ENCODE data around the gene TOR4A.
A peak's percentile ranks its signal among the peaks of the same experiment; 100 is the strongest.

Gene TOR4A

GRCh38 chr9:137313956-137314560 lies 36.5 kb downstream of the TOR4A start:
- Histone ChIP-seq H3K27me3 (replicated peaks) (no peaks in the 10 kb centered on the region), H3K4me3 (ENCODE audit: low read depth, low read length) (no peak overlapping the region), H3K27ac (no peak overlapping the region), H3K36me3 (replicated peaks) (no peaks in the 10 kb centered on the region)
- DNase-seq = no peak
- TF ChIP-seq CTCF (IDR thresholded peaks at IDR 0.05; ENCODE audit: low read depth, low read length, missing control alignments) = no peak
- in situ Hi-C loops (cut with HindIII; ENCODE audit: low pct_ligation_motif_present, low sequenced_read_pairs) = no loop called here

GRCh38 chr9:137314561-137315560 lies 37.3 kb downstream of the TOR4A start:
- TF ChIP-seq CTCF (IDR thresholded peaks at IDR 0.05; ENCODE audit: low read depth, low read length, missing control alignments) = no peak
- in situ Hi-C loops (cut with HindIII; ENCODE audit: low pct_ligation_motif_present, low sequenced_read_pairs) = no loop called here
- Histone ChIP-seq H3K36me3 (replicated peaks) (no peaks in the 10 kb centered on the region), H3K27ac (no peak overlapping the region), H3K4me3 (ENCODE audit: low read depth, low read length) (no peak overlapping the region), H3K27me3 (replicated peaks) (no peaks in the 10 kb centered on the region)
- DNase-seq = no peak

GRCh38 chr9:137315581-137316011 lies 38.1 kb downstream of the TOR4A start:
- no peaks in the 10 kb centered on the region for H3K27me3 ChIP-seq (replicated peaks)
- DNase-seq = no peak
- H3K27ac ChIP-seq = no peak overlapping the region
- no peaks in the 10 kb centered on the region for H3K36me3 ChIP-seq (replicated peaks)
- no peak overlapping the region for H3K4me3 ChIP-seq (ENCODE audit: low read depth, low read length)
- in situ Hi-C loops (cut with HindIII; ENCODE audit: low pct_ligation_motif_present, low sequenced_read_pairs) = no loop called here
- TF ChIP-seq CTCF (IDR thresholded peaks at IDR 0.05; ENCODE audit: low read depth, low read length, missing control alignments) = no peak

GRCh38 chr9:137316012-137316981 lies 38.8 kb downstream of the TOR4A start:
- Histone ChIP-seq H3K36me3 (replicated peaks) (no peaks in the 10 kb centered on the region), H3K27ac (no peak overlapping the region), H3K27me3 (replicated peaks) (no peaks in the 10 kb centered on the region), H3K4me3 (ENCODE audit: low read depth, low read length) (peak overlapping the region; percentile 3)
- no peak for TF ChIP-seq CTCF (IDR thresholded peaks at IDR 0.05; ENCODE audit: low read depth, low read length, missing control alignments)
- DNase-seq = no peak
- in situ Hi-C loops (cut with HindIII; ENCODE audit: low pct_ligation_motif_present, low sequenced_read_pairs) = no loop called here

GRCh38 chr9:137317021-137317717 lies 39.6 kb downstream of the TOR4A start:
- H3K4me3 ChIP-seq (ENCODE audit: low read depth, low read length) = no peak overlapping the region
- no peak for TF ChIP-seq CTCF (IDR thresholded peaks at IDR 0.05; ENCODE audit: low read depth, low read length, missing control alignments)
- in situ Hi-C loops (cut with HindIII; ENCODE audit: low pct_ligation_motif_present, low sequenced_read_pairs) = no loop called here
- H3K27ac ChIP-seq = no peak overlapping the region
- DNase-seq = no peak
- H3K27me3 ChIP-seq (replicated peaks) = no peaks in the 10 kb centered on the region
- no peaks in the 10 kb centered on the region for H3K36me3 ChIP-seq (replicated peaks)
